Ishikawa (cell line): Measurements from ENCODE around the gene SARDH.

ENCODE experiments used
- CEBPB ChIP-seq: IDR thresholded peaks from 2 replicates; pipeline ENCODE4 v1.6.1; 2012
- CREB1 ChIP-seq: IDR thresholded peaks from 2 replicates; pipeline ENCODE4 v1.6.1; 2012; ENCODE audit warnings: low read depth
- EGR1 ChIP-seq: IDR thresholded peaks from 2 replicates; pipeline ENCODE4 v1.6.1; 2012
- EP300 ChIP-seq: IDR thresholded peaks from 2 replicates; pipeline ENCODE4 v1.6.1; 2012; ENCODE audit warnings: borderline replicate concordance
- FOXM1 ChIP-seq: IDR thresholded peaks from 2 replicates; pipeline ENCODE4 v1.6.1; 2012; ENCODE audit warnings: low read depth, borderline replicate concordance
- NFIC ChIP-seq: IDR thresholded peaks from 2 replicates; pipeline ENCODE4 v1.6.1; 2012
- RAD21 ChIP-seq: IDR thresholded peaks from 2 replicates; pipeline ENCODE4 v1.6.1; 2012; ENCODE audit warnings: low read depth
- TAF1 ChIP-seq: IDR thresholded peaks from 2 replicates; pipeline ENCODE4 v1.6.1; 2012; ENCODE audit warnings: low read depth, mild to moderate bottlenecking
- TCF12 ChIP-seq: IDR thresholded peaks from 2 replicates; pipeline ENCODE4 v1.6.1; 2012; ENCODE audit warnings: low read depth
- TEAD4 ChIP-seq: IDR thresholded peaks from 2 replicates; pipeline ENCODE4 v1.6.1; 2012
- YY1 ChIP-seq: IDR thresholded peaks from 2 replicates; pipeline ENCODE4 v1.6.1; 2012; ENCODE audit warnings: low read depth
- ZBTB7A ChIP-seq: IDR thresholded peaks from 2 replicates; pipeline ENCODE4 v1.6.1; 2012; ENCODE audit warnings: low read depth
- TF ChIP-seq, protein P1 (sequence below): IDR thresholded peaks from 2 replicates; pipeline ENCODE4 v1.6.1; 2012; ENCODE audit warnings: low read depth, mild to moderate bottlenecking
- TF ChIP-seq, protein P2 (sequence below): IDR thresholded peaks from 2 replicates; pipeline ENCODE4 v1.6.1; 2012
- TF ChIP-seq, protein P3 (sequence below): IDR thresholded peaks from 2 replicates; pipeline ENCODE4 v1.6.1; 2012

SARDH gene

DNA sequence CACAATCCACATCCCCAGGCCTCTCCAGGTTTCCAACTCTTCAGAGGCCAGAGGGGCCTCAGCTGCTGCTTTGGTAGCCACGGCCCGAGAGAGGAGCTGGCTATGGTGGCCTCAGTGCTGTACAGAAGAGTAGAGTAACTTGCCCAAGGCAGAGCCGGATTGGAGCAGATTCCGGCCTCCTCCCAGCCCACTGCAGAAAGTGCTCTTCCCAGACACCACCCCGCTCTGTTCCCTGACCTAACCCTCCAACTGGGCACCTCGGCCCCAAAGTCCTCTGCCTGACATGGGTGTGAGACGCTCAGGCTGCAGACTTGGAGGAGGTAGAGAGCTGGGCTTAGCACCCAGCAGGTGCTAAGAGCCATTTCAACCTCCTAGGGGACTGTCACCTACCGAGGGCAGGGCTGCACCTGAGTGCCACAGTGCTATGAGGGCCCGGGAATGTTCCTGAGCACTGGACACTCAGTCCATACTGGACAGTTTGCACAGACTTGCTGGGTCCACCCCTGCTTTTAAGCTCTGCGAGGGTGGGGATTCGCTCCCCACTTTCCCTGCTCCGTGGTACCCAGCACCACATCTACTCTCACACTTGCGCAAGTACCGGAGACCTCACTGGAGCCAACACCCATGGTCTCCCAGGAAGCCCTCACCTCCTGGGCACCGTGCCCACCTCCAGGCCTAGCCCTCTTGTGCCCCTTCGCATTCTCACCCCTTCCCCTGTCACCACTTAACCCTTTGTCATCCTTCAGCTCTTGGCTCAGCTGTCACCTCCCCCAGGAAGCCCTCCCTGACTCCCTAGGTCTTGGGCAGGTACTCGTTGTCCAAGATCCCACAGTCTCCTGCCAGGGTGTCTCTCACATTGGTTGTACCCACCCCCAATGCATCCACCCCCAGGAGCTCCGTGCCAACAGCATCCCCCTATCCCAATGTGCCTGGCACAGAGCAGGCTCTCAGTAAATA, 52.2 kb downstream of the SARDH start:
- TF ChIP-seq, protein P1, sequence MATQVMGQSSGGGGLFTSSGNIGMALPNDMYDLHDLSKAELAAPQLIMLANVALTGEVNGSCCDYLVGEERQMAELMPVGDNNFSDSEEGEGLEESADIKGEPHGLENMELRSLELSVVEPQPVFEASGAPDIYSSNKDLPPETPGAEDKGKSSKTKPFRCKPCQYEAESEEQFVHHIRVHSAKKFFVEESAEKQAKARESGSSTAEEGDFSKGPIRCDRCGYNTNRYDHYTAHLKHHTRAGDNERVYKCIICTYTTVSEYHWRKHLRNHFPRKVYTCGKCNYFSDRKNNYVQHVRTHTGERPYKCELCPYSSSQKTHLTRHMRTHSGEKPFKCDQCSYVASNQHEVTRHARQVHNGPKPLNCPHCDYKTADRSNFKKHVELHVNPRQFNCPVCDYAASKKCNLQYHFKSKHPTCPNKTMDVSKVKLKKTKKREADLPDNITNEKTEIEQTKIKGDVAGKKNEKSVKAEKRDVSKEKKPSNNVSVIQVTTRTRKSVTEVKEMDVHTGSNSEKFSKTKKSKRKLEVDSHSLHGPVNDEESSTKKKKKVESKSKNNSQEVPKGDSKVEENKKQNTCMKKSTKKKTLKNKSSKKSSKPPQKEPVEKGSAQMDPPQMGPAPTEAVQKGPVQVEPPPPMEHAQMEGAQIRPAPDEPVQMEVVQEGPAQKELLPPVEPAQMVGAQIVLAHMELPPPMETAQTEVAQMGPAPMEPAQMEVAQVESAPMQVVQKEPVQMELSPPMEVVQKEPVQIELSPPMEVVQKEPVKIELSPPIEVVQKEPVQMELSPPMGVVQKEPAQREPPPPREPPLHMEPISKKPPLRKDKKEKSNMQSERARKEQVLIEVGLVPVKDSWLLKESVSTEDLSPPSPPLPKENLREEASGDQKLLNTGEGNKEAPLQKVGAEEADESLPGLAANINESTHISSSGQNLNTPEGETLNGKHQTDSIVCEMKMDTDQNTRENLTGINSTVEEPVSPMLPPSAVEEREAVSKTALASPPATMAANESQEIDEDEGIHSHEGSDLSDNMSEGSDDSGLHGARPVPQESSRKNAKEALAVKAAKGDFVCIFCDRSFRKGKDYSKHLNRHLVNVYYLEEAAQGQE: no peak

DNA sequence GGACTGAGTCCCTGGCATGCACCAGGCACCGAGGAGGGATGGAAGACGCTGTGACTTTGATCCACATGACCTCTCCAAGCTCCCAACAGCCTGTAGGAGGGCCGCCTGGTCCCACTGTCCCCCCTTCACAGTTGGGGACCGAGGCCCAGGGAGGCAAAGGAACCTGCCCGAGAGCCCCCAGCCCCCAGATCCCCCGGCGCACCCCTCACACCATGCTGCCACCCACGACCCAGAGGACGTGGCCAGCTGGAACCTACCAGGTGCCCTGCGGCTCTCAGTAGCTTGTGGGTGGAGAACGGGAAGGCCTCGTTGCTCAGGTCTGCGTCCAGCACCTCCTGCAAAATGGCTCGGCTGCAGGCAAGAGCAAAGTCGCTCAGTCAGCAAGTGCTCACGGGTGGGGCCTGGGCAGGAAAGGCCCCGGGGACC, 53.2 kb downstream of the SARDH start:
- TF ChIP-seq TAF1 (no peak), RAD21 (no peak)

DNA sequence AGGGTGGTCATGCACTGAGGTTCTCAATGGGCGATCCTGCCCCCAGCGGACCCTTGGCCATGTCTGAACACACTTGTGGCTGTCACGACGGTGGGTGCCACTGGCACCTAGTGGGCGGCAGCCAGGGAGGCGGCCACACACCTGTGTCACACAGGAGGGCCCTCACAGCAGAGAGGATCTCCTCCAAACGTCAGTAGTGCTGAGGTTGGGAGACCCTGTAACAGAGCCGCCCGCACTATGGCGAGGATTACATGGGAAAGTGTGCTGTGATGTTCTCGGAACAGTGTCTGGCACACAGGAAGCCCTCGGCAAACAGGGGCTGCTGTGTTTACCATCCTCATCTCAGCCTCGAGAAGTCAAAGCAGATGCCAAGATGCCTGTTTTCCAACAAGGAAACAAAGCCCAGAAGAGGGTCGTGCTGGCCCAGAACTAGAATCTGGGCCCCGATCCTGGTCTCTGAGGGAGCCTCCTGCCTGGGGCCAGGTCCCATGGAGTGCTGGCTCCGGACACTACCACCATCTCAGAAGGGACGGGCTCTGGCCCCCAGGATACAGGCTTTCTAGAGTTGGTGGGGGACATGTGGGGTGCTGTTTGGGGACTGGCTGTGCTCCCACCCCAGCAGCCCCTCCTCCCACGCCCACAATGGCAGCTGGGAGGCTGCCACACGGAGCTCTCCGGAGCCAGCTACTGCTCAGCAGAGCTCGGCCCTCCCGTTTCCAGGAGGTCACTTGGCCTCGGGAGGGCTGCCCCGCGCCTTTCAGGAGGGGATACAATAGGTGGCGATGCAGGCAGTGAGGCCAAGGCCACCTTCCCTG, 53.8 kb downstream of the SARDH start:
- TF ChIP-seq, protein P2, sequence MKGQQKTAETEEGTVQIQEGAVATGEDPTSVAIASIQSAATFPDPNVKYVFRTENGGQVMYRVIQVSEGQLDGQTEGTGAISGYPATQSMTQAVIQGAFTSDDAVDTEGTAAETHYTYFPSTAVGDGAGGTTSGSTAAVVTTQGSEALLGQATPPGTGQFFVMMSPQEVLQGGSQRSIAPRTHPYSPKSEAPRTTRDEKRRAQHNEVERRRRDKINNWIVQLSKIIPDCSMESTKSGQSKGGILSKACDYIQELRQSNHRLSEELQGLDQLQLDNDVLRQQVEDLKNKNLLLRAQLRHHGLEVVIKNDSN: no peak
- TF ChIP-seq TAF1 (no peak), YY1 (no peak), NFIC (no peak), TCF12 (no peak), ZBTB7A (no peak), EP300 (no peak), FOXM1 (no peak), CREB1 (no peak), CEBPB (no peak), RAD21 (no peak), TEAD4 (no peak), EGR1 (no peak)
- TF ChIP-seq, protein P3, sequence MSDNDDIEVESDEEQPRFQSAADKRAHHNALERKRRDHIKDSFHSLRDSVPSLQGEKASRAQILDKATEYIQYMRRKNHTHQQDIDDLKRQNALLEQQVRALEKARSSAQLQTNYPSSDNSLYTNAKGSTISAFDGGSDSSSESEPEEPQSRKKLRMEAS: no peak
- TF ChIP-seq, protein P1: no peak

DNA sequence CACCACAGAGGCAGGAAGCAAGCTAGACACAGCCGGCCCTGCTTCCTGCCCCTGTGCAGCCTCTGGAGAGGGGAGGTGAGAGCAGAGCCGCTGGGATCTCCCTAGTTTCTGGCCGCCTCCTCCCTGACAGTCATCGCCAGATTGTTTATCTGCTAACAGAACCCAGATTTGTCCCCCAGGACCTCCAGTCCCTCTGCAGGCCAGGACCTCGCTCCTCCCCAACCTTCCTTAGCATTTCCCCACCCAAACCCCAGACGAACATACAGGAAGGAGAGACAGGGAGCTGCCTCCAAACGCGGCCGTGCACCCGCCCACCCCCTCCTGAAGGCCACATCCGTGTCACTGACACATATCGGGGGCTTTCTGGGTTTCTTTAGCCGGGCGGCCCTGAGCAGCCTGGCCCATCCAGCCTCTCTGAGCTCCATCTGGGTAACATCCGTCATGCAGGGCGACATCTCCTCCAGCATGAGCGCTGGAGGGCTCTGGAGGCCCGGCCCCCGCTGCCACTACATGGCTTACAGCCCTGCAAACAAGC, 54.5 kb downstream of the SARDH start:
- TF ChIP-seq ZBTB7A (no peak), CREB1 (no peak), YY1 (no peak), RAD21 (no peak), TEAD4 (no peak), CEBPB (no peak), TCF12 (no peak), TAF1 (no peak), FOXM1 (no peak), NFIC (no peak), EGR1 (no peak), EP300 (no peak)
- TF ChIP-seq, protein P2: no peak
- TF ChIP-seq, protein P1: no peak
- TF ChIP-seq, protein P3: no peak
